ENCODE data around the gene SUN3. TPM values are rescaled to one million over a fixed set of nuclear protein-coding genes. Genes with fewer than 3 reads are reported as not detected.

The SUN3 gene
- total and polyA plus RNA-seq, 5 donors from 2014 or later: not detected

- Mint-ChIP-seq H3K4me1 (peaks cover 5 to 13% (median 7%) of the 10 kb centered on the region in 4 donors), H3K36me3 (peaks cover 40% of the 10 kb centered on the region), H3K9me3 (no peaks in the 10 kb centered on the region), H3K27ac (peak overlapping the region in 1 of 3 donors; percentile 2), H3K4me3 (no peak overlapping the region), H3K27me3 (no peaks in the 10 kb centered on the region)
- Histone ChIP-seq H3K27me3 (ENCODE audit: control insufficient read depth, insufficient read depth, low read length) (no peaks in the 10 kb centered on the region), H3K4me1 (ENCODE audit: control insufficient read depth, insufficient read depth, low read length, poor library complexity, severe bottlenecking) (no peaks in the 10 kb centered on the region), H3K9me3 (ENCODE audit: control insufficient read depth in 2 of 2, low read length in 2 of 2) (no peaks in the 10 kb centered on the region), H3K4me3 (ENCODE audit: low read depth, low read length) (no peak overlapping the region), H3K36me3 (ENCODE audit: control insufficient read depth, insufficient read depth, low read length) (peaks cover 31% of the 10 kb centered on the region), H3K27ac (ENCODE audit: insufficient read depth, low read length, poor library complexity, severe bottlenecking) (no peak overlapping the region)
- ATAC-seq (ENCODE audit: low read depth in 2 of 2) (no peak), DNase-seq (no peak)
These were observed 71.8 kb downstream of the SUN3 start for GRCh38 chr7:47957156-47957555.

- Mint-ChIP-seq H3K4me1 (peaks cover 5 to 13% (median 7%) of the 10 kb centered on the region in 4 donors), H3K9me3 (no peaks in the 10 kb centered on the region), H3K27me3 (no peaks in the 10 kb centered on the region), H3K27ac (peak overlapping the region; percentile 2 to 50 (median 2)), H3K36me3 (peaks cover 33% of the 10 kb centered on the region), H3K4me3 (no peak overlapping the region)
- no peak overlapping the region for H3K27ac ChIP-seq (ENCODE audit: insufficient read depth, low read length, poor library complexity, severe bottlenecking)
- H3K27me3 ChIP-seq (ENCODE audit: control insufficient read depth, insufficient read depth, low read length): no peaks in the 10 kb centered on the region
- H3K36me3 ChIP-seq (ENCODE audit: control insufficient read depth, insufficient read depth, low read length): peaks cover 21% of the 10 kb centered on the region
- DNase-seq: no peak
- ATAC-seq (ENCODE audit: low read depth in 2 of 2): no peak
- H3K4me3 ChIP-seq (ENCODE audit: low read depth, low read length): no peak overlapping the region
- no peaks in the 10 kb centered on the region for H3K4me1 ChIP-seq (ENCODE audit: control insufficient read depth, insufficient read depth, low read length, poor library complexity, severe bottlenecking)
- no peaks in the 10 kb centered on the region for H3K9me3 ChIP-seq (ENCODE audit: control insufficient read depth in 2 of 2, low read length in 2 of 2)
These were observed 72.7 kb downstream of the SUN3 start for GRCh38 chr7:47956220-47956619.

- Histone ChIP-seq H3K27ac (ENCODE audit: insufficient read depth, low read length, poor library complexity, severe bottlenecking) (no peak overlapping the region), H3K4me3 (ENCODE audit: low read depth, low read length) (no peak overlapping the region), H3K4me1 (ENCODE audit: control insufficient read depth, insufficient read depth, low read length, poor library complexity, severe bottlenecking) (no peaks in the 10 kb centered on the region), H3K9me3 (ENCODE audit: control insufficient read depth in 2 of 2, low read length in 2 of 2) (no peaks in the 10 kb centered on the region), H3K27me3 (ENCODE audit: control insufficient read depth, insufficient read depth, low read length) (no peaks in the 10 kb centered on the region), H3K36me3 (ENCODE audit: control insufficient read depth, insufficient read depth, low read length) (peaks cover 15% of the 10 kb centered on the region)
- Mint-ChIP-seq H3K4me1 (peaks cover 4 to 13% (median 5%) of the 10 kb centered on the region in 4 donors), H3K27me3 (no peaks in the 10 kb centered on the region), H3K27ac (peak overlapping the region in 2 of 3 donors; percentile 47 to 64), H3K36me3 (peaks cover 27% of the 10 kb centered on the region), H3K4me3 (no peak overlapping the region), H3K9me3 (no peaks in the 10 kb centered on the region)
- ATAC-seq (ENCODE audit: low read depth in 2 of 2) (no peak), DNase-seq (no peak)
These were observed 74.5 kb downstream of the SUN3 start for GRCh38 chr7:47954231-47954911.

GRCh38 chr7:47953822-47954221 lies 75.1 kb downstream of the SUN3 start:
- Histone ChIP-seq H3K27ac (ENCODE audit: insufficient read depth, low read length, poor library complexity, severe bottlenecking) (no peak overlapping the region), H3K36me3 (ENCODE audit: control insufficient read depth, insufficient read depth, low read length) (peaks cover 15% of the 10 kb centered on the region), H3K4me3 (ENCODE audit: low read depth, low read length) (no peak overlapping the region), H3K4me1 (ENCODE audit: control insufficient read depth, insufficient read depth, low read length, poor library complexity, severe bottlenecking) (no peaks in the 10 kb centered on the region), H3K27me3 (ENCODE audit: control insufficient read depth, insufficient read depth, low read length) (no peaks in the 10 kb centered on the region), H3K9me3 (ENCODE audit: control insufficient read depth in 2 of 2, low read length in 2 of 2) (no peaks in the 10 kb centered on the region)
- ATAC-seq (ENCODE audit: low read depth in 2 of 2) (no peak), DNase-seq (no peak)
- H3K36me3 Mint-ChIP-seq: peaks cover 27% of the 10 kb centered on the region
- H3K27ac Mint-ChIP-seq: peak overlapping the region in 1 of 3 donors; percentile 47
- H3K9me3 Mint-ChIP-seq: no peaks in the 10 kb centered on the region
- no peaks in the 10 kb centered on the region for H3K27me3 Mint-ChIP-seq
- no peak overlapping the region for H3K4me3 Mint-ChIP-seq
- peaks cover 4 to 13% (median 5%) of the 10 kb centered on the region in 4 donors for H3K4me1 Mint-ChIP-seq

GRCh38 chr7:47952224-47952623 lies 76.7 kb downstream of the SUN3 start:
- H3K4me3 Mint-ChIP-seq: no peak overlapping the region
- H3K9me3 ChIP-seq (ENCODE audit: control insufficient read depth in 2 of 2, low read length in 2 of 2): no peaks in the 10 kb centered on the region
- H3K36me3 ChIP-seq (ENCODE audit: control insufficient read depth, insufficient read depth, low read length): peaks cover 15% of the 10 kb centered on the region
- no peaks in the 10 kb centered on the region for H3K27me3 Mint-ChIP-seq
- no peak overlapping the region for H3K27ac ChIP-seq (ENCODE audit: insufficient read depth, low read length, poor library complexity, severe bottlenecking)
- no peak overlapping the region for H3K4me3 ChIP-seq (ENCODE audit: low read depth, low read length)
- peaks cover 19% of the 10 kb centered on the region for H3K36me3 Mint-ChIP-seq
- H3K4me1 ChIP-seq (ENCODE audit: control insufficient read depth, insufficient read depth, low read length, poor library complexity, severe bottlenecking): no peaks in the 10 kb centered on the region
- DNase-seq (no peak), ATAC-seq (ENCODE audit: low read depth in 2 of 2) (no peak)
- H3K9me3 Mint-ChIP-seq: no peaks in the 10 kb centered on the region
- no peak overlapping the region for H3K27ac Mint-ChIP-seq
- no peaks in the 10 kb centered on the region for H3K27me3 ChIP-seq (ENCODE audit: control insufficient read depth, insufficient read depth, low read length)
- peaks cover 0 to 8% (median 3%) of the 10 kb centered on the region in 4 donors for H3K4me1 Mint-ChIP-seq

- no peaks in the 10 kb centered on the region for H3K9me3 Mint-ChIP-seq
- no peaks in the 10 kb centered on the region for H3K4me1 ChIP-seq (ENCODE audit: control insufficient read depth, insufficient read depth, low read length, poor library complexity, severe bottlenecking)
- peaks cover 15% of the 10 kb centered on the region for H3K36me3 ChIP-seq (ENCODE audit: control insufficient read depth, insufficient read depth, low read length)
- ATAC-seq (ENCODE audit: low read depth in 2 of 2) (no peak), DNase-seq (no peak)
- H3K27ac Mint-ChIP-seq: no peak overlapping the region
- H3K27ac ChIP-seq (ENCODE audit: insufficient read depth, low read length, poor library complexity, severe bottlenecking): no peak overlapping the region
- peaks cover 12% of the 10 kb centered on the region for H3K36me3 Mint-ChIP-seq
- no peaks in the 10 kb centered on the region for H3K27me3 Mint-ChIP-seq
- no peak overlapping the region for H3K4me3 Mint-ChIP-seq
- H3K4me1 Mint-ChIP-seq: no peaks in the 10 kb centered on the region
- H3K4me3 ChIP-seq (ENCODE audit: low read depth, low read length): no peak overlapping the region
- no peaks in the 10 kb centered on the region for H3K27me3 ChIP-seq (ENCODE audit: control insufficient read depth, insufficient read depth, low read length)
- H3K9me3 ChIP-seq (ENCODE audit: control insufficient read depth in 2 of 2, low read length in 2 of 2): no peaks in the 10 kb centered on the region
These were observed 77.5 kb downstream of the SUN3 start for GRCh38 chr7:47951374-47951773.

GRCh38 chr7:47950714-47951113 lies 78.2 kb downstream of the SUN3 start:
- Histone ChIP-seq H3K4me3 (ENCODE audit: low read depth, low read length) (no peak overlapping the region), H3K9me3 (ENCODE audit: control insufficient read depth in 2 of 2, low read length in 2 of 2) (no peaks in the 10 kb centered on the region), H3K36me3 (ENCODE audit: control insufficient read depth, insufficient read depth, low read length) (peaks cover 9% of the 10 kb centered on the region), H3K27ac (ENCODE audit: insufficient read depth, low read length, poor library complexity, severe bottlenecking) (no peak overlapping the region), H3K4me1 (ENCODE audit: control insufficient read depth, insufficient read depth, low read length, poor library complexity, severe bottlenecking) (no peaks in the 10 kb centered on the region), H3K27me3 (ENCODE audit: control insufficient read depth, insufficient read depth, low read length) (no peaks in the 10 kb centered on the region)
- Mint-ChIP-seq H3K27ac (no peak overlapping the region), H3K27me3 (no peaks in the 10 kb centered on the region), H3K36me3 (peaks cover 12% of the 10 kb centered on the region), H3K4me1 (no peaks in the 10 kb centered on the region), H3K9me3 (no peaks in the 10 kb centered on the region), H3K4me3 (no peak overlapping the region)
- ATAC-seq (ENCODE audit: low read depth in 2 of 2) (no peak), DNase-seq (no peak)

- ATAC-seq (ENCODE audit: low read depth in 2 of 2): no peak
- Mint-ChIP-seq H3K27me3 (no peaks in the 10 kb centered on the region), H3K9me3 (no peaks in the 10 kb centered on the region), H3K27ac (peak overlapping the region in 1 of 3 donors; percentile 36), H3K36me3 (peaks cover 6% of the 10 kb centered on the region), H3K4me1 (no peaks in the 10 kb centered on the region), H3K4me3 (no peak overlapping the region)
- Histone ChIP-seq H3K27me3 (ENCODE audit: control insufficient read depth, insufficient read depth, low read length) (no peaks in the 10 kb centered on the region), H3K4me1 (ENCODE audit: control insufficient read depth, insufficient read depth, low read length, poor library complexity, severe bottlenecking) (no peaks in the 10 kb centered on the region), H3K36me3 (ENCODE audit: control insufficient read depth, insufficient read depth, low read length) (peaks cover 3% of the 10 kb centered on the region), H3K9me3 (ENCODE audit: control insufficient read depth in 2 of 2, low read length in 2 of 2) (no peaks in the 10 kb centered on the region), H3K27ac (ENCODE audit: insufficient read depth, low read length, poor library complexity, severe bottlenecking) (no peak overlapping the region), H3K4me3 (ENCODE audit: low read depth, low read length) (no peak overlapping the region)
- DNase-seq: no peak
These were observed 79.2 kb downstream of the SUN3 start for GRCh38 chr7:47949703-47950102.
